C4-2B (cell line): ENCODE results near the gene FAM72D.
"Not testable (repeated sequence)": the region's sequence is repeated elsewhere in the genome, so short reads cannot be mapped to it uniquely, and the experiment has no call there.

Source experiments
- H3K27ac ChIP-seq: fragments of 450-650 bp; 2 replicates; pipeline ENCODE4 v1.5.1; 2017

The FAM72D gene

DNA sequence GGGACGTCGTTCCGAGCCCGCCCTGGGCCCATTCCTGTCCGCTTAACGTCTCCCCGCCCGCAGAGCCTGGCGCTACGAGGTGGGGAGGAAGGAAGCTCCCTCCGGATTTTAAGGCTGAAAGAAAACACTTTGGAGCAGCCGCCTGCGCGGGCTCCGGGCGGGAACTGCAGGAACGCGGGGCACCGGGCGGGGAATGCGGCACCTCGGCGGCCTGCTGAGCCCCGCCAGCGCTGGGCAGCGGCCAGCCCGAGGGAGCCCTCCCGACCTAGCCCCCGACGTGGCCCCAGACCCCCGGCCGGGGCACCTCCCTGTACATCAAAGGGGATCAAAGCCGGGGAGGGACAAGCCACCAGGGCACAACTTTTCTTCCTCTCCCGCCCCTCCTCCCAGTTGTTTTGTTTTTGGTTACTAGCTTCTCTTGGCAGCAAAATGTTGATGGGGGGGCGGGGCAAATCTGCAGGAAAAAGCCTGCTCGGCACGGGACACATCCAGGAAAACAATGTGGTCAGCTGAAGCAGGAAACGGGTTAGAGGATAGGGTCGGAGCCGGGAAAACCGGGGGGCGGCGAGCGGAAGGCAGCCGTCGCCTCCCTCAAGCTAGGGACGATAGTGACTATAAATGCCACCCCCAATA is 2.1 kb upstream of the FAM72D start:
- H3K27ac ChIP-seq, result not testable (repeated sequence)

DNA sequence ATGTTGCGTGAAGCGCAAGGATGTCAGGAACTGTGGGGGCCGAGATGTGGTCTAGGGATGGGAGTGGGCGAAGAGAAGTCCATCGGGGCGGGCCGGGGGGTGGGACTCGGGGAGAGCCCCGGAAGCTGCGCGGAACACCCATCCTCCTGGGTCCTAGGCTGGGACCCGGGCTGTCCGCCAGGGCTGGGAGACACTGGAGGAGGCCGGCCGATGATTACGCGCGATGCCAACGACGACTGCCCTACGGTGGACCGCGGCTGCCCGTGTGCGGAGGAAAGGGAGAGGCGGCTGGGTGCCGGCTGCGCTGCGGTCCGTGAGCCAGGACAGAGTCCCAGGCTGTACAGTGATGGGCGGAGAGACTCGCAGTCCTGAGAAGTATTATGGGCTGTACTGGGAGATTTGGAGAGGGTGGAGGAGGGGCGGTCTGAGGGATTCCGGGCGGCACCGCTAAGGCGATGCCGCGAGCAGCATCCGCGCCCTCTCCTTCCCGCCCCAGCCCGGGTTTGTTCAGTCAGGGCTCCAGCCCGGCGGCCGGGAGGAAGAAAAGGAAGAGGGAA is 1.0 kb upstream of the FAM72D start:
- not testable (repeated sequence) for H3K27ac ChIP-seq

GRCh38 chr1:145101725-145102124 is 6.0 kb downstream of the FAM72D start:
- not testable (repeated sequence) for H3K27ac ChIP-seq

DNA sequence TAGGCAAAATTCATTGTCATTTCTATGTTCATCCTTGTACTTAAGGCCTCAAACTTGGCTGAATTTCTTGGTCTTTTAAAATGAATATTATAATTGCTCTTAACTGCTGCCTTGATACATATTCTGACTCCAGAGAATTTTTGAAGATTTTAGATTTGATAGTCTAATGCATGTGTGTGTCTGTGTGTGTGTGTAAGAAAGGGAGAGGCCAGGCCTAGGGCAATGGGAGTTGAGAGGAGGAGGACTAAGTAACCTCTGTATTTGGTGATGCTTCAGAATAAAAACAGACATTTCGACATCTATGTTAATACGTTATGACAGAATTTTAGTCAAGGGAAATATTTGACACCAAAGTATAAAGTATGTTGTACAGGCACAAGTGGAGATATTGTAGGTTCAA is 7.5 kb downstream of the FAM72D start:
- not testable (repeated sequence) for H3K27ac ChIP-seq

GRCh38 chr1:145111674-145112073 is 15.9 kb downstream of the FAM72D start:
- H3K27ac ChIP-seq, result not testable (repeated sequence)

- H3K27ac ChIP-seq, result not testable (repeated sequence)
Observed at GRCh38 chr1:145112703-145113102, 16.9 kb downstream of the FAM72D start.

- not testable (repeated sequence) for H3K27ac ChIP-seq
Observed at GRCh38 chr1:145114560-145115057, 18.8 kb downstream of the FAM72D start.

DNA sequence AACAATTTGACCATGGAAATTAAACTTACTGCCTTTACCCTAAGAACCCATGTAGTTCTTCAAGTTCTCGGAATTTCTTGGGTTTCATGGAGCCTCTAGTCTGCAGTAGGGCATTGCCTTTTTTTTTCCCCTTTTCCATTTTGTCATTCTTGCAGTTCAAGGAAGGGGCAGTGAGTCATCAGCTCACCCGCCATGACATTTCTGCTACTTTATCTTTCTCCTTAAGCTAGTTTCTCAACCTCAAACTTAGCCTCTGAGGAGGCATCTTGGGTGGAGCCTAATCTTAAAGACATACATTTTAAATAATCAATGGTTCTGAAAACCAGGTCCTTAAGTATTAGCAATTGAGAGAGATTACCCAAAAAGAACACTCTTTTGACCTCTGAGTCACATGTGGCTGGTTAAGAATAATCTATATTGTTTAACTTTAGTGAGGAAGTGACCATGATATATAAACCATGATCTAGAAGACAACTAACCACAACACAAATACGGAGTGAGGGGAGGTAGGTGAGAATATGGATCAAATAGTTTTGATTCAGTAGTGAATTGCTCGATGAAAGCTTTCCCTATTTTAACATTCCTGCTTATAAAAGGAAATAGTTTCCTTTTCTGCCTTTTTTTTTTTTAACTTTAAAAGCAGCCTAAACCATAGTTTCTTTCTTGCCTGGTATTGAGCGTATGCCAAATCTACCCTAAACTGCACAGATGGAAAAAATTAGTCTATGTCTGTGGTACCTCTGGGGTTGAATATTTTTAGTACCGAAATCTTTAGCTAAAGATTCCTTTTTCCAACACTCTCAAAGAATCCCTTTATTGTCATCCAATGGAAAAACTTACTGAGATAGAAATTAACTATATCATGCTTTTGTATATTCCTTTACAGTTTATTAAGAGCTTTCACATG is 20.1 kb downstream of the FAM72D start:
- H3K27ac ChIP-seq, result not testable (repeated sequence)

GRCh38 chr1:145119842-145120241 is 24.1 kb downstream of the FAM72D start:
- H3K27ac ChIP-seq, result not testable (repeated sequence)

- H3K27ac ChIP-seq, result not testable (repeated sequence)
Observed at GRCh38 chr1:145122344-145123061, 26.7 kb downstream of the FAM72D start.

GRCh38 chr1:145123062-145123395 is 27.3 kb downstream of the FAM72D start:
- H3K27ac ChIP-seq, result not testable (repeated sequence)

- H3K27ac ChIP-seq, result not testable (repeated sequence)
Observed at GRCh38 chr1:145123992-145124641, 28.3 kb downstream of the FAM72D start.

DNA sequence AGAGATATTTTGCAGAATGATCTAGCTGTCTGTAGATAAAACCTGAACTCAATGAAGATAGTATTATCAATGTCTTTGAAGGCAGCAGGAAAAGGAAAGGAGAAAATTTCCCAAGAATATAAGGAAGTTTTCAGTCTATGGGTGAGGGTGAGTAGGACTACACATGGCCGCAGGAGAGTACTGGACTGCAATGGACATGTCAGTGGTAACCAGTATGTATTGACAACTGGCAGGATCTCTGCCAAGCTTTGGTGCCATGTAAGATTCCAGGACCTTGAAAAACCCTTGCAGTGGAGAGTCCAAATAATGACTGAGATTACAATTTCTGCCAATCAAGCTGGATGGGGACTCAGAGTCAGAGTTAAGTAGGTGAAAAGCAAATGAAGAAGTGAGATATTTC is 29.3 kb downstream of the FAM72D start:
- not testable (repeated sequence) for H3K27ac ChIP-seq

DNA sequence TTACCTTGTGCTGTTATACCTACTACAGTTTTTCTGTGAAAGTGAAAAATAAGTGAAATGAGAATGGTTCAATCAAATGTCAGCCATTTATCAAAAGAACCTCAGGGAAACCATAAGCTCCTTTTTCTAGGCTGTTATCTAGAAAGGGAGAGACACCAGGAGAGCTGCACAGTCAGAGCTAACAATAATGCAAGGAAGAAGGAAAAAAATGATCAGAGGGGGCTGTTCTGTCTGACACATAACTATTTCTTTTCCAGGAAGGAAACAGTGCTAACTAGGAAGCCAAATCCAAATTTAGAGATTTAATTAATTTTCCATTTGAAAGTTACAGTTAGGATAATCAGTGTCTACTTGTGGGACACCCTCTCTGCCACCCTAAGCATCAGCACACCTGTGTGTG is 31.4 kb downstream of the FAM72D start:
- H3K27ac ChIP-seq, result not testable (repeated sequence)

- H3K27ac ChIP-seq, result not testable (repeated sequence)
Observed at GRCh38 chr1:145128697-145129469, 33.1 kb downstream of the FAM72D start.

- H3K27ac ChIP-seq, result not testable (repeated sequence)
Observed at GRCh38 chr1:145134476-145134875, 38.7 kb downstream of the FAM72D start.

DNA sequence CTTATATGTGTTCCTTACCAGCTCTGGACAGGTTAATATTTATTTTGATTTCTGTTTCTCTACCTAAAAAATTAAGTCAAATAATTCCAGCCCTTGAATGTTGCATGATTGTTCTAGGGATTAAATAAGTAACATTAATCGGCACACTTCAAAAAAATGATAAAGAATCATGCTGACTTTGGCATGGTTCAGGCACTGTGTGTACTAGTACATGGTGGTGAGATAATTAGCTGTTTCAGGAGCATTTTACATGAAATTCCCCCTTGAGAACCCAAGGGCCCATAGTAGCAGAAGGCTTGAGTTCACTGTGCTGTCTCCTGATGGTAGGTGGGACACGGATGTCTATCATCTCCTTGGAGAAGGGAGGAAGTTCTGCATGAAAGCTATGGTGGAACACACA is 44.8 kb downstream of the FAM72D start:
- H3K27ac ChIP-seq, result not testable (repeated sequence)

DNA sequence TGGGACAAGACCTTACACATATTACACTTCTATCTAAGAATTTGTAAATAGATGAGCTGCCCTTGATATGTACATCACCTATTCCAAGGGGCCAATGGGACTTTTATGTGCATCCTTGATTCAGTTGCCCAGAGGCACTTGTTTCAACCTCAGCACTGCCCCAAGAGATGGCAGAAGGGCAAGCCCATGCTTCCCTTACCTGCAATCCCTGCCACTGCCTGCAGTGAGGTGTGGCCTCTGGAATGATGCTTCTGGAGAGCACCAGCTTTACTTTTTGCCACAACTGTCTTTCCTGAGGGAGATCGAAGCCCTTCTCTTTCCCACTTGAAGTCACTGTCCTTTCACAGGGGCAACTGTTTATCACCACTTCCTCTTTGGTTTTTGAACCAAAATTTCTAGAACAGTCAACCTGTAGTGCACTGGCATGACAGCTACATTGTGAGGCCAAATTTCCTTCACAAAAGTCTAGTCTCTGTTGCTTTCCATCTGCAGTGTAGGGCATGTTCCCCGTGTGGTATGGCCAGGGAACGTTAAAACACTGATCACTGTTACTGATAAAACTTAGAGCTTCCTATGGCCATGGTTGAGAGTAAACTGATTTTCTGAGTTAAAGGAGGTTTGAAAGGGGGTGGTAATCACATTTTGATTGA is 48.6 kb downstream of the FAM72D start:
- H3K27ac ChIP-seq, result not testable (repeated sequence)

GRCh38 chr1:145146308-145146707 is 50.5 kb downstream of the FAM72D start:
- not testable (repeated sequence) for H3K27ac ChIP-seq

DNA sequence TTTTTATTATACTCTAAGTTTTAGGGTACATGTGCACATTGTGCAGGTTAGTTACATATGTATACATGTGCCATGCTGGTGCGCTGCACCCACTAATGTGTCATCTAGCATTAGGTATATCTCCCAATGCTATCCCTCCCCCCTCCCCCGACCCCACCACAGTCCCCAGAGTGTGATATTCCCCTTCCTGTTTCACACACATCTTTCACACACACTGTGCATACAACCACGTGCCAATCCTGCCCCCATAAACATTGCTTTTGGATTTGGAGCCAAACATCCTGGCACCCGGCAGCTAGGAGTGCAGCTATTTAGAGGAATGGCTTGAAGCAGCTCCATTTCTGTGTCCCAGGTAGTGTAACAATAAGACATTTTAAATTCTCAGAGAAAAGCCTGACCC is 51.4 kb downstream of the FAM72D start:
- not testable (repeated sequence) for H3K27ac ChIP-seq

GRCh38 chr1:145155421-145155820 is 59.6 kb downstream of the FAM72D start:
- not testable (repeated sequence) for H3K27ac ChIP-seq
